Fibroblast of skin of left biceps (primary cell): Measurements from ENCODE around the gene CTBP1.
"Not testable (repeated sequence)": the region's sequence is repeated elsewhere in the genome, so short reads cannot be mapped to it uniquely, and the experiment has no call there.

Source experiments
- DNase-seq, 2 experiments: peaks; one replicate each; pipeline ENCODE4 v3.0.0-alpha.2; 2013; ENCODE audit warnings: low read depth in 2 of 2

Gene CTBP1

DNA sequence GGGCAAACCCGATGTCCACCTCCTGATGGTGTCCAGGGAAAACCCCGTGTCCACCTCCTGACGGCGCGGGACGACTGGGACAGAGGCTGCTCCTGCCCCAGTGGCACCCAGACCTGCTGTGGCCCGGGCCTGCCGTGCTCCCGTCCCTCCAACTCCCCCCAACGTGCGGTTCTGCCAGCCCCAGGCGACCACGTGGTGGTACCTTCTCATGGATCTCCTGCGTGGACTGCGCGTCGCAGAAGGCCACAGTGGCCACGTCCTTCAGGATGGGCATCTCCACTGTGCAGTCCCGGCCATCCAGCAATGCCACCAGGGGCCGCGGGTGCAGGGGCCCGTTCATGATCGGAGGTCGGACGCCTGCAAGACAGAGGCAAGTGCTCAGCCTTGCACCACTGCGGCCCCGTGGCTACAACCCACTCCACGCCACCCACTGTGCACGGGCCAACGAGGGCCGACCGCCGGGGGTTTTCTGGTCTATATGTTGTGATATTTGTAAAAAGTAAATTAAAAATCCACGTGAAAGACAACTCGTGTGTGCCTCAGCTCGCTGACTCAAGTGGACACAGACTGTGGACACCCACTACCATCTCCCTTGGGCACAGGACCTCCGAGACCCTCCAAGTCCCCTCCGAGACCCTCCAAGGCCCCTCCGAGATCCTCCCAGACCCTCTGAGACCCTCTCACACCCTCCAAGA, 10.8 kb downstream of the CTBP1 start:
- DNase-seq, result no peak

DNA sequence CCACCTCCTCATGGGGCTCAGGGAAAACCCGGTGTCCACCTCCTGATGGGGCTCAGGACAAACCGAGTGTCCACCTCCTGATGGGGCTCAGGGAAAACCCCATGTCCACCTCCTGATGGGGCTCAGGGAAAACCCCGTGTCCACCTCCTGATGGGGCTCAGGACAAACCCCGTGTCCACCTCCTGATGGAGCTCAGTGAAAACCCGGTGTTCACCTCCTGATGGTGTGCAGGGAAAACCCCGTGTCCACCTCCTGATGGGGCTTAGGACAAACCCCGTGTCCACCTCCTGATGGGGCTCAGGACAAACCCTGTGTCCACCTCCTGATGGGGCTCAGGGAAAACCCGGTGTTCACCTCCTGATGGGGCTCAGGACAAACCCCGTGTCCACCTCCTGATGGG, 11.7 kb downstream of the CTBP1 start:
- not testable (repeated sequence) for DNase-seq

DNA sequence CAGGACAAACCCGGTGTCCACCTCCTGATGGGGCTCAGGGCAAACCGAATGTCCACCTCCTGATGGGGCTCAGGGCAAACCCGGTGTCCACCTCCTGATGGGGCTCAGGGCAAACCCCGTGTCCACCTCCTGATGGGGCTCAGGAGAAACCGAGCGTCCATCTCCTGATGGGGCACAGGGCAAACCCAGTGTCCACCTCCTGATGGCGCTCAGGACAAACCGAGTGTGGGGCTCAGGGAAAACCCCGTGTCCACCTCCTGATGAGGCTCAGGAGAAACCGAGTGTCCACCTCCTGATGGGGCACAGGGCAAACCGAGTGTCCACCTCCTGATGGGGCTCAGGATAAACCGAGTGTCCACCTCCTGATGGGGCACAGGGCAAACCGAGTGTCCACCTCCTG, 12.1 kb downstream of the CTBP1 start:
- DNase-seq, result not testable (repeated sequence)

DNA sequence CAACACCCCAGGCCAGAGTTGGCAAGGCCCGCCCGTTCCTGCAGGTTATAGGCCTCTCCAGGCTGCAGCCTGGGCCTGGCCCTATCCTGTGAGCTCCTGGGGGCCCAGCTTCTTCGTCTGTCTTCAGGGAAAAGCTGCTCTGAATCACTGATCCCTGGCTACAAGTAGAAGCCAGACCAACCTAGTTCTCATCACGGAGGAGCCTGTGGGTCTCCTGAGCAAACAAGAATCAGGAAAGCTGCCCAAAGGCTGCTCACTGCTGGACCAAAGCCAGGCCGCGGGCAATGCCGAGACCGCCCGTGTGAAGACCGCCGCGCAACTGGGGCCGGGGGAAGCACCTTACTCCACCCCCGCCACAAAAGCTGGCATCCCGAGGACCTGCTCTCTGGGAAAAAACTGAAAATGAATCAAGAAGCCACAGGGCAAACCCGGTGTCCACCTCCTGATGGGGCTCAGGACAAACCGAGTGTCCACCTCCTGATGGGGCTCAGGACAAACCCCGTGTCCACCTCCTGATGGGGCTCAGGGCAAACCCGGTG, 12.8 kb downstream of the CTBP1 start:
- DNase-seq, result no peak

DNA sequence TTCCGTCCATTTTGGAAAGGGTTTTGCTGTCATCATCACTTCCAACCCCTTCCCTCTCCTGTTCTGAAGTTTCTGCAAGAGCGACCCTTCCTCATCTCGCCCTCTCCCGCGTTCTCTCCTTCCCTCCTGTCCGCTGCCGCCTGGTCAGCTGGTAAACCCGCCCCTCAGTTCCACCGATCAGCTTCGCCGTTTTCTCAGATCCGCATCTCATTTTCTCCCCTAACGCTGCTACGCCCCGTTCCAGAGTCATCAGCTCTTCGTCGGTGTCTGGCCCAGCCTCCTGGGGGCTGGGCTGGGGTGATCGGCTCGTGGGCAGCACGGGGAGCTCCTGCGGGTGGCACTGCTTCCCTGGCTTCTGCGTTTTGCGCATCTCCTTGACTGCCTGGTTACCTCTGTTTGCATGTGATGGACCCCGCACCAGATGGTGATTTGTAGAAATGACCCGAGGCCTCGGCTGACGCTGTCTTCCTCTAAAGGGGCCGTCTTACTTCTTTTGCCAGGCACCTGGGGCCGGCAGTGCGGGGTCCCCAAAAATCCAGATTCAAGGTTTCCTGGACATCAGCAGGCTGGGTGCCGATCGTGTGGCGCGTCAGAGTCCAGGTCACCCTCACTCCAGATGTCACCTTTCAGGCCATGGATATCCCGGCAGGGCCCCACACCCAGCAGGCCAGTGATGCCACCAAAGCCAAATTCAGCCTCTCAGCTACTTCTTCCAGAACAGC, 13.4 kb downstream of the CTBP1 start:
- no peak for DNase-seq

DNA sequence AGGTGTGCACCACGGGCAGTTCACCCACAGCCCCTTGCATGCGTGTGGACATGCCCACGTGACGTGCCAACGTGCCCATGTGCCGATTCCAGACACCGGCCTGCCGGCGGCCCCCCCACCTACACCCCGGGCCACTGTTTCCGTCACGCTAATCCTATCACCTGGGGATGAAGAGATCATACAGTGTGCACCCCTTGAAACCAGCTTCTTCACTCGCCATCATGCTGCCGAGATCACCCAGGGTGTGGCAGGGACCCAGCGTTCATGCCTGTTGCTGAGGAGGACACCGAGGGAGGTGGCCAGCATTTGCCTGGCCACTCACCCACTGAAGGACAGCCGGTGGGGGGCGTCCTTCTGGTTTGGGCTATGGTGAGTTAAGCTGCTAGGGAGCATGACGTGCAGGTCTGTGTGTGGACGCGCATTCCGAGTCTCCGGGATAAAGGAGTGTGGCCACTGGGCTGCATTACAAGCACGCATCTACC, 14.1 kb downstream of the CTBP1 start:
- no peak for DNase-seq

DNA sequence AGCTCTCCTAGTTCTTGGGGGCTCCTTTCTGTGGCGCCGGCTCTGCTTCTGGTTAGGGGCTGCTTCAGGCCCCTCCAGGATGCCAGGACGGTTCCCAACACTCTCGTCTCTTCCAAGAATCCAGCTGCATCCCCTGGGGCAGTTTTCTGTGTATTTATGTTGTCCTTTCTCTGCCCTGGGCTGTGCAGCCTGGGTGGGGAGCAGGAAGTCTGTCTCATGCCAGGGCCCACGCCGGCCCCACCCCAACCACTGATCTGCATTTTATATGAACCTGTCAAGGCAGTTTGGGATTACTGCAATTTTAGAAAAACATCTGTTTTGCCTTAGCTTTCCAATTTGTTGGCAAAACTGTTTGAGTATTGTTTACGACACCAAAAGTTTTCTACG, 14.6 kb downstream of the CTBP1 start:
- DNase-seq, result no peak

DNA sequence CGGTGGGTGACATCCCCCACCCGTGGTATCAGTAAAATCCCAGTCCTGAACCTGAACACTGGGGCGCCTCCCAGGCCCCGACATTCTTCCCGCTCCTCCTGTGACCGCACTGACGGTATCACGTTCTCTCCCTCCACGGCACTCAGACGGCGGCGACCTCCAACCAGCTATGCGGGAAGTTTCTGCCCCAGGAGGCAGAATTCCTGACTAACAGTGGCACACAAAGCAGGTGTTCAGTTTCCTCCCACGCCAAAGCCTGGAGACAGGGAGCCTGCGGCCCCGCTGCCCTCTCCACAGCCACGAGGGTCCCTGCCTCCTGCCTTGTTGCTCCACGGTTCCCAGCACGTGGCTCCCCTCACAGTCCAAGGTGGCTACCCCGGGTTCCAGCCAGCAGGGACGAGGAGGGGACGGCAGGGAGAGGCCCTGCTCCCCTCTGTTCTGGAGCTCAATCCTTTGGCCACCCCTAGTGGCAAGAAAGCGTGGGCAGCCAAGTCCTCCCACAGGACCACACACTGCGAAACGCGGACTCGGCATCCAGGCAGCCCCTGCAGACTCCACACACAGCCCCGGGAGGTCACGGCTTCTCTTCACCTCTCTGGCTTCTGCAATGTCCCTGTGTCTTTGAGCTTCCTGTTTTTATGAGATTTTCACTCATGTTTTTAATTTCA, 15.2 kb downstream of the CTBP1 start:
- no peak for DNase-seq

DNA sequence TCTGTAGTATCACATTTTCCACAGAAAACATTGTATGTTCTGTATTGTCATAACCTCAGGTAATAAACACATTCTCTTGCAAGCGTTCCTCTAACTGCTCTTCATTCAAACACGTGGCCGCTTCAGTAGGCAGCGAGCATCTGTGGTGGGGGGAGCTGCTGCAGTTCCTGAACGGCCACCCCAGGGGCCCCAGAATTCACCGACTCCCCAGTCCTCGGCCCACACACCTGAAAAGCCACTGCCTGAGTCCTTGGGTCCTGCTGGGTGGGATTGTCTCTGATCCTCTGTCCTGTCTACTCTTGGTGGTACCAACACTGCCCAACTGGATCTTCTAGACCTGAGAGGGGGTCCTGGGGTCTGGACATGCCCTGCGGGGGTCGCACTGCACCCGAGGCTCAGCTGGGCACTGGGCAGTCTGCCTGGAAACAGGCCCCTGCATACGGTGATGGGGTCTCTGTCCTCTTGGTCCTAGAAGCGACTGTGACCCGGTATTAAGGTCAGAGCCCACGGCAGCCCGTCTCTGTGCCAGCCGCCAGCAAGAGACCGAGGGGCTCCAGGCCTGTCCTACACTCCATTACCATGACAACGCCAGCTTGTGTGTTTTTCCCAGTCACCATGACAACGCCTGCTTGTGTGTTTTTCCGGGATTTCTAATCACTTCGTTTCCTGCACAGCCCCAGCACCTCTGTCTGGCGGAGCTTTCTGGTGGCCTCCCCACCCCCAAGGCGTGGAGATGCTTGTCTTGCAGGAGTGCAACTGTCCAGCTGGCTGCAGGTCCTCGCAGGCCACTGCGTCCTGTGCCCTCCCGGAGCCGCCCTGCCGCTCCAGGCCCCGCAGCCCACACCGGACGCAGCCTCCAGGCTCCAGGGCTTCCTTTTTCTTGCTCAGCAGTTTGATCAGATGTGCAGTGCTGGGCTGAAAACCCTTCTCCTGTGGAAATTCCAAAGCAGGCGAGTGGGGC, 16.0 kb downstream of the CTBP1 start:
- no peak for DNase-seq

DNA sequence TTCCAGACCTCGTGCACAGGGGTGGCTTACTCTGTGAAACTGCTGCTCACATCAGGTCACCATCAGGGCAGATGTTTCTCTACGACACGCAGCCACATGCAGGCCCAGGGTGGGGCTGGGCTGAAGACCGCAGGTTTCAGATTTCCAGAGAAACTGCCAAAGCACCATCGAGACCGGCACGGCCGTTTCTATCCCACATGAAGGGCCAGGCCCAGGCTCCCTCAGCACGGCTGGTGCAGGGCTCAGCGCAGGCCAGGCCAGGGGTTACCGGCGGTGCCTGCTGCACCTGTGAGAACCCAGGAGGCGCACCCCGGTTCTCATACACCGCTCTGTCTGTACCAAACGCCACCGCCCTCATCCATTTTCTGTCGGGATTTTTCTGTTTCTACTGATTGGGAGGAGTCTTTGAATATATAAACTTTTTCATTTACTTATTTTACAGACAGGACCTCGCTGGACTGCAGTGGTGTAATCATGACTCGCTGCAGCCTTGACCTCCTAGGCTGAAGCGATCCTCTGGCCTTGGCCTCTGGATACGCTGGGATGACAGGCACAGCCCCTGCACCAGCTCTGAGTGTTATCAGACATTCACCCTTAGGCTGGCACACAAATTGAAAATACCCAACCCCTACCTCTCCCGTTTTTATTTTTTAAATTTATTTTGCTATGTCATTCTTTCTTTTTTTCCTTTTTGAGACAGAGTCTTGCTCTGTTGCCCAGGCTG, 17.1 kb downstream of the CTBP1 start:
- DNase-seq, result no peak

DNA sequence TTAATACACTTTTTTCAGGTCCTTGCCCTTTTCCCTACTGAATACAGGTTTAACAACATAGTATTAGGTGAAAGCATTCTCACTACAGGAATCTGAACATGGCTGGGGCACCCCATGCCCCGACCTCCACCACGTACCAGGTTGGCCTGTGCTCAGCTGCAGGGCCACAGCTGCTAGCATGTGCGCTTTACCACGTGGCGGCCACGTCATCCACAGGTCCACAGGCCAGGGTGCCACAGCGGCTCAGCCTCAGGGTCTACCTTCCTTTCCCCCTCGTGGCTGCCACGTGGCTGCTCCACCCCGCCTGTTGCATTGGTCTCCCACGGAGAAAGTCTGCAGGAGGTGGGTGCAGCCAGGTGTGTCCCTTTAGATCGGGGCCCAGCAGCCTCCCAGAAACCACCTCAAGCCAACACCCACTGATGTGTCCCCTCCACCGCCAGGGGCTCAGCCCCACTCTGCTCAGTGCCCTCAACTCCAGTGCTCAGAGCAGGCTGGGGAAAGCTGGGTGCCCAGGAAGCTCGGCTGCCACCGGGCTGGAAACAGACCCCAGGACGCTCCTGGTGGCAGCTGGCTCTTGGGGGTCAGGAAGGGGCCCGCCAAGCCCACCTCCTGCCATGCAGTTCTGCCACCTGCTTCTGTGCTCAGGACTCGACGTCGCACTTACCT, 17.8 kb downstream of the CTBP1 start:
- no peak for DNase-seq

DNA sequence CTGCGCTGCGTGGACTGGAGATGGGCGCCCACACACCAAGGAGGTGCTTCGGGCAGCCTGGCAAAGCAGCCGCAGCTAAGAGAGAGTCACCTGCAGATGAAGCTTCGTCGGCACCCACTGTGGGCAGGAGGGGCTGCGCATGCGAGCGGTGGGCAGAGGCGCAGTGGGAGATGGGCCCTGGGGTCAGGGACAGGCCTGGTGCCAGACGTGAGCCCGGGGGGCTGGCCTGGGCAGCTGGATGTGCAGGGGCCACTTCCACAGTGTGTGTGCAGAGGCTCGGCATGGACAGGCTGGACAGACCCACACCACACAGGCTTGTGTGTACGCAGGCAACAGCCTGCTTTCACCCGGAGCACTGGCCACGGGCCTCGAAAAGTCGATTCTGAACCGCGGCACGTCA, 18.6 kb downstream of the CTBP1 start:
- DNase-seq, result no peak

DNA sequence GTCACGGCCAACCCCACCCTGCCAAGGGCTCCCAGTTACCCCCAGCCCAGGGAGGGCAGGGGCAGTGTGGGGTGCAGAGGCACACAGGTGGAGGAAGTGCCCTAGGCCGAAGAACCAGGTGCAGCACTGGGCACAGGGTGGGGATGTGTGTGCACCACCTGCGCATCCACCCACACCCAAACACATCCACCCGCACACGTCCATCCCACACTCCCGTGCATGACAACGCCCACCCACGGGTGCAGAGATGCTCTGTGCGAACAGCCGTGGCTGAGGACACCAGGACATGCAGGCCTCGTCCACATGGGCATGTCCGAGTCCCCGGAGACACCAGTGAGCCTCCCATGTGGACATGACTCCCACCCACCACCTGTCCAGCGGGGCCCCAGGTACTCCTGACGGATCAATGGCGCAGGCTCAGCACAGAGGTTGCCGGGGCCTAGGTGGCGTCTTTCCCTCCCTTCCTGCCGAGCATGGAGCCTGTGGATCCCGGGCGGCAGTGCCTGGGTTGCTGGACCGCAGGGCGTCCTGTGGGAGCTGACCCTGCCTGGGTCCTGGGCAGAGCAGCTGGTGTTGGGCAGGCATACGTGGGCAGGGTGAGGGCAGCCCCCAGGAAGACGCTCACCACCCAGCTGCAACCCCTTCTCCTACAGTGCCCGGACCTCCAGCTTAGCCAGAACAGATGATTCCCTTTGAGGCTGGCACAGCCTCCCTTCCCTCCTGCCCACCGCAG, 19.6 kb downstream of the CTBP1 start:
- DNase-seq, result no peak

DNA sequence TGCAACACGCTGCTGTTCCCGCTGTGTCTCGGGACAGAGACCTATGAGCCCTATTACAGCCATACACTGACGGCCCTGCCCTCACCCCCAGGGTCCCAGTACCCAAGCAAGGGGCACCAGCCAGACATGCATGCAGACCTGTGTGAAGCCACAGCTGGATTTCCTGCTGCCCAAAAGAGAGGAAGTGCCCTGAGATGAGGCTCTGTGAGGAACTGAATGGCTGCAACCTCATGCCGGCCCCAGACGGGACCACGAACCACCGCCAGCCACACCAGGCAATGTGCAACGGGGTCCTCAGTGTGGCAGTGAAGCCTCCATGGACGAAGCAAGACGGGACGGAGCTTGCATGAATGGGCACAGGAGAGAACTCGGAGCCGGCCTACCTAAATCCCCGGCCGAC, 21.1 kb downstream of the CTBP1 start:
- no peak for DNase-seq

DNA sequence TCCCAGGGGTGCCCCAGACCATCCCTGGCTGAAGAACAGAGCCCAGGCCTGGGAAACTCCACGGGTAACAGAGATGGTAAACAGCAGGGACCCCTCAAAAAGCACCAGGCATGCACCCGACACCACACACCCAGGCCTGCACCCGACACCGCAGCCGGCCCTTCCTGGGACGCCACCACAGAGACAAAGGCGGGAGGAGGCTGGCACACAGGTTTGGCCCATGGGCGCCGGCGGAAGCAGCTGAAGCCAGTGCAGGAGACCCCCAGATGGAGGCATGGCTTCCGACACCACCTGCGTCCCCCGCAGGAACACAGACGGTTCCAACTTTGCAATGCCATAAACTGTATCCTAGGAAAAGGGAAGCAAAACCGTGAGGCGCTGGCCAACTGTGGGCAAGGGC, 22.3 kb downstream of the CTBP1 start:
- no peak for DNase-seq

DNA sequence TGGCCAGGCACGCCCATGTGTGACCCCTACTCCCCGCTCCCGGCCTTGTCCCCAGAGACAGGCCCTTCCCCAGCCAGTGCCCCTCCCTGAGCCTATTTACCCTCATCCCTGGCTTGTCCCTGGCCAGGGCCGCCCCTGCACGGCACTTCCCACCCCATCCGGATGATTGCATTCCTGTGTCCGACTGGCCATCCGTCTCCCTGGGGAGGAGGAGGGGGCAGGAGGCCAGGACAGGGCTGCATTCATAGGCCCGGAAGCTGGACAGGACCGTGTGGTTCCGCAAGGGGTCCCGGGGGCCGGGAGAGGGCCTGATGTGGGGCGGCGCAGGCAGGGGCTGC, 22.8 kb downstream of the CTBP1 start:
- DNase-seq, result no peak

DNA sequence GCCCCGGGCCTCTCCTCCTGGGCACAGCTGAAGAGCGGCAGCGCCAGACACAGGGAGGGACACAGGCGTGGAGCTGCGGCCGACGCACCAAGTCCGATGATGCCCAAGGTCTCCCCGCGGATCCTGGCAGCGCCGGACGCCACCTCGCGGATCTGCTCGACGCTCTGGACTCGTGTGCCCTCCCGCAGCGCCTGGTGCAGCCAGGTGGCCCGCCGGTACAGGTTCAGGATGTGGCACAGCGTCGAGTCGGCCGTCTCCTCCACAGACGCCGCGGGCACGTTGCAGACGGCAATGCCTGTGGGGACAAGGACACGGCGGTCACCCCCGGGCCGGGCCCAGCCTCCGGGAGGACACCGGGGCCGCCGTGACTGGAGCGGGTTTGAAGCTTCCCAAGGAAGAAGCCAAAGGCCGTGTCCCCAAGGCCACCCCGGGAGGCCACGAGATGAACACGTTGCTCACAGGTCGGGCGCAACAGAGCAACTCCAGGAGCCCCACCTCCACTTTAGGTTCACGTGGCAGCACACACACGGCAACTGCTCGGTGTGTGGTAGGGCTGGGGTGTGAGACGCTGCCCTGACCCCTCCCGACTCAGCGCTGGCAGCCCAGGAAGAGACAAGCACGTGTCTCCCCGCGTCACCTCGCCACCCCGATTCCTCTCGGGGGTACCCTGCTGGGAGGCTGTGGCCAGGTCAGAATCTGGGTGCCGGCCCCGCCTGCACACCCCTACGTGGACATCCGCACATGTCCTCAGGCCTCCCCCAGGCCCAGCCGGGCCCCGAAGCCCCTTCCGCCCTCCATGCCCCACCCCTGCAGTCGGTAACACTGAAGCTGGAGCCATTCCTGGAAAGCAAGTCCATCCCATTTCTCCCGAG, 23.4 kb downstream of the CTBP1 start:
- DNase-seq, result no peak
